GM15510 (cell line): Measurements from ENCODE around the gene TRPC4AP.

Source experiments
- POLR2A ChIP-seq: IDR thresholded peaks from 3 replicates; pipeline ENCODE4 v1.6.1; 2011; ENCODE audit warnings: borderline replicate concordance; ENCODE audit not compliant: insufficient read length; ENCODE audit errors: extremely low read depth

TRPC4AP gene

GRCh38 chr20:34995696-34996095 lies 96.9 kb downstream of the TRPC4AP start:
- no peak for TF ChIP-seq POLR2A

GRCh38 chr20:34995192-34995591 lies 97.4 kb downstream of the TRPC4AP start:
- TF ChIP-seq POLR2A = no peak

- TF ChIP-seq POLR2A = no peak
Measured at GRCh38 chr20:34994509-34995131, 98.0 kb downstream of the TRPC4AP start.

- no peak for TF ChIP-seq POLR2A
Measured at GRCh38 chr20:34993941-34994508, 98.6 kb downstream of the TRPC4AP start.

- no peak for TF ChIP-seq POLR2A
Measured at GRCh38 chr20:34992751-34993417, 99.7 kb downstream of the TRPC4AP start.

- TF ChIP-seq POLR2A = no peak
Measured at GRCh38 chr20:34990661-34991214, 101.9 kb downstream of the TRPC4AP start.

GRCh38 chr20:34990231-34990630 lies 102.4 kb downstream of the TRPC4AP start:
- TF ChIP-seq POLR2A = no peak

GRCh38 chr20:34989670-34990069 lies 102.9 kb downstream of the TRPC4AP start:
- TF ChIP-seq POLR2A = no peak

GRCh38 chr20:34989118-34989517 lies 103.5 kb downstream of the TRPC4AP start:
- TF ChIP-seq POLR2A = no peak

- TF ChIP-seq POLR2A = no peak
Measured at GRCh38 chr20:34988191-34988540, 104.4 kb downstream of the TRPC4AP start.

GRCh38 chr20:34987288-34988190 lies 105.1 kb downstream of the TRPC4AP start:
- TF ChIP-seq POLR2A = no peak

- TF ChIP-seq POLR2A = no peak
Measured at GRCh38 chr20:34986311-34987287, 106.0 kb downstream of the TRPC4AP start.

GRCh38 chr20:34985461-34986310 lies 106.9 kb downstream of the TRPC4AP start:
- no peak for TF ChIP-seq POLR2A
